HG03442 (cell line): Measurements from ENCODE around the gene IPCEF1.
"Not testable (repeated sequence)": the region's sequence is repeated elsewhere in the genome, so short reads cannot be mapped to it uniquely, and the experiment has no call there.

Experiments
- ATAC-seq: cut with Tn5 transposase; IDR thresholded peaks from one replicate; pipeline ENCODE4 v1.9.1; 2021; ENCODE audit warnings: mild to moderate bottlenecking, moderate library complexity; ENCODE audit not compliant: unreplicated experiment

The IPCEF1 gene

GRCh38 chr6:154337406-154338005 lies 19.1 kb downstream of the IPCEF1 start:
- no peak for ATAC-seq

GRCh38 chr6:154334147-154334546 lies 22.5 kb downstream of the IPCEF1 start:
- ATAC-seq = peak; percentile 38

GRCh38 chr6:154331750-154332149 lies 24.9 kb downstream of the IPCEF1 start:
- no peak for ATAC-seq

DNA sequence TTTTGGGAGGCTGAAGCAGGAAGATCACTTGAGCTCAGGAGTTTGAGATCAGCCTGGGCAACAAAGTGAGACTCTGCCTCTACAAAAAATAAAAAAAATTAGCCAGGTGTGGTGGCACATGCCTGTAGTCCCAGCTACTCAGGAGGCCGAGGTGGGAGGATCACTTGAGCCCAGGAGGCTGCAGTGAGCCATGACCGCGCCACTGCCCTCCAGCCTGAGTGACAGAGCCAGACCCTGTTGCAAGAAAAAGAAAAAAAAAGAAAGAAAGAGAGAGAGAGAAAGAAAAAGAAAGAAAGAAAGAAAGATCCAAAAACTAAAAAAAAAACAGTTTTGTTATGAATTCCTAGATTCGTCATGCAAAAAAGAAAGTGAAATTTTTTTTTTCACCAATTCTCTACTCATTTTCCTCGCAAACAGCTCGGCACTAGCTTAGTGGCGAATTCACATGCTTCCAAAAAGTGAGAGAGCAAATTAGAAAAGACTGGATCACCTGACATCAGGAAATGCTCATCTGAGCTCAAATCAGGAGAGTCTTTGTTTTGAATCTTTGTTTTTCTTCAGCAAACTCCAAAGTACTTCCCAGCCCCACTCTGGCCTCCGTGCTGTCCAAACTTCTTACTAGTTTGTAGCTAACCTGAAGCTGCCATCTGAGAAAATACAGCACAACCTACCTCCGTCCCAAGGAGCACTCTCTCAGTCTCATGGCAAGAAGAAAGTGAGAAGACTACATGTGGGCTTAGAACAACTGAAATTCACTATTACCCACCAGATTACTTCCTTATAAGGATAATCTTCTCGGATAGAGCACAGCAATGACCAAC lies 27.0 kb downstream of the IPCEF1 start:
- no peak for ATAC-seq

DNA sequence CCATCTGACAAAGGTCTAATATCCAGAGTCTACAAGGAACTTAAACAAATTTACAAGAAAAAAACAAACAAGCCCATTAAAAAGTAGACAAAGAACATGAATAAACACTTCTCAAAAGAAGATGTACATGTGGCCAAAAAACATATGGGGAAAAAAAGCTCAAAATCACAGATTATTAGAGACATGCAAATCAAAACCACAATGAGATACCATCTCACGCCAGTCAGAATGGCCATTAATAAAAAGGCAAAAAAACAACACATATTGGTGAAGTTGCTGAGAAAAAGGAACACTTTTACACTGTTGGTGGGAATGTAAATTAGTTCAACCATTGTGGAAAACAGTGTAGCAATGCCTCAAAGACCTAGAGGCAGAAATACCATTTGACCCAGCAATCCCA lies 29.3 kb downstream of the IPCEF1 start:
- not testable (repeated sequence) for ATAC-seq

DNA sequence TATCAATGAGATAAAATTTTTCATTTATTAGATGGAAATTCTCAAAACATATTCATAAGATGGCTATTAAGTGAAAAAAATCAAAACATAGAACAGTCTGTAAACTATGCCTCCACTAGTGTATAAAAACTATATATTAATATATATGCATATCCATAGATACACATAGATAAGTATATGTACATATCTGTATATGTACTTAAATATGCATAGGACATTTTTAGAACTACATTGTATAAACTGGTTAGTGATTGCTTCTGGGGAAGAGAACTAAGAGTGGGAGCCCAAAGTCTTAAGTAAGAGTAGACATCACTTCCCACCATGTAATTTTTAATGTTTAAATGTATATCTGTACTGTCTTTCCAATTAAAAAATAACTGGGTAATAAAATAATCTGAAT lies 31.5 kb downstream of the IPCEF1 start:
- ATAC-seq = no peak

GRCh38 chr6:154320181-154320580 lies 36.4 kb downstream of the IPCEF1 start:
- no peak for ATAC-seq

GRCh38 chr6:154319231-154319858 lies 37.3 kb downstream of the IPCEF1 start:
- no peak for ATAC-seq

DNA sequence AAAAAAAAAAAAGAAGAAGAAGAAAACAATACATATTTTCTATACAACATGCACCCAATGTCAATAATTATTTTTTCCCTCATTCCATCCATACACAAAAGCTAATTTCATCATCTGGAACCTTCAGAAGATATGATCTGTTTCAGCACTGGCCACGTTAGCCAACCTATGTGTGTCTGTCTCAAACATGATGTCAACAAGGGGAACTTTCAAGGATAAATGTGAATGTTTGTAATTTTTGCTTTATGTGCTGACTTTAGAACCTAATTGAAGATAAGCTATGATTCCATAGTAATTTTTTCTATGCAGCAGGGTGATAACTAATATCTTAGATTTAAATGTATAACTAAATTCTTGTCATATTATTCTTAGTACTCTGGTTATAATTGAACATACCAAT lies 37.9 kb downstream of the IPCEF1 start:
- no peak for ATAC-seq

DNA sequence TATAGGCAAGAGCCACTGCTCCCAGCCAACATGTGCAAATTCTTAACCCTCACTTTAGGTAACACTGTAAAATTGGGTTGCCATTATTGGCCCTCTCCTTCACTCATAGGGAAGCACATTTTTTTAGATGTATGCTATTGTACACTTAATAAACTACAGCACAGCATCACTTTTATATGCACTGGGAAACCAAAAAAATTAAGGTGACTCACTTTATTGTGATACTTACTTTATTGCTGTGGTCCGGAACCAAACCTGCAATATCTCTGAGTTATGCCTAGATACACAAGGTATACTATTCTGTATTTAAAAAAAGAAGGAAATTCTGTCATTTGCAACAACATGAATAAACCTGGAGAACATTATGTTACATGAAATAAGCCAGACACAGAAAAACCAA lies 40.5 kb downstream of the IPCEF1 start:
- no peak for ATAC-seq

GRCh38 chr6:154314084-154314483 lies 42.5 kb downstream of the IPCEF1 start:
- no peak for ATAC-seq

DNA sequence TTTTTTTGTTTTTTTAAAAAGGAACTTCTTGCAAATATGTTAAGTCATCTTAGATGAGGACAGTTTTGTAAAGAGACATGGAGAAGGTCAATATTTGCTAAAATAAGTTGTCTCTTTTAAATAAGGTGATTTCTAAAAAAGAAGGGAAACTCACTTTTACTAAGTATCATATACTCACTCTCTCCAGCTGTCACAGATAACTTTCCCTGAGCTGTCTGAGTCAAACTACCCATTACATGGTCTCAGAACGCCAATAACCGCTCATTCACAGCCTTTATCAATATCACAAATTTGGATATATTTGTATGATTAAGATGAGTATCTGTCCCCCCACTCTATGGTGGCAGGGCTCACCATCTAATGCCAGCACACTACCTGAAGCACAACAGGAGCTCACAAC lies 47.6 kb downstream of the IPCEF1 start:
- ATAC-seq = no peak

DNA sequence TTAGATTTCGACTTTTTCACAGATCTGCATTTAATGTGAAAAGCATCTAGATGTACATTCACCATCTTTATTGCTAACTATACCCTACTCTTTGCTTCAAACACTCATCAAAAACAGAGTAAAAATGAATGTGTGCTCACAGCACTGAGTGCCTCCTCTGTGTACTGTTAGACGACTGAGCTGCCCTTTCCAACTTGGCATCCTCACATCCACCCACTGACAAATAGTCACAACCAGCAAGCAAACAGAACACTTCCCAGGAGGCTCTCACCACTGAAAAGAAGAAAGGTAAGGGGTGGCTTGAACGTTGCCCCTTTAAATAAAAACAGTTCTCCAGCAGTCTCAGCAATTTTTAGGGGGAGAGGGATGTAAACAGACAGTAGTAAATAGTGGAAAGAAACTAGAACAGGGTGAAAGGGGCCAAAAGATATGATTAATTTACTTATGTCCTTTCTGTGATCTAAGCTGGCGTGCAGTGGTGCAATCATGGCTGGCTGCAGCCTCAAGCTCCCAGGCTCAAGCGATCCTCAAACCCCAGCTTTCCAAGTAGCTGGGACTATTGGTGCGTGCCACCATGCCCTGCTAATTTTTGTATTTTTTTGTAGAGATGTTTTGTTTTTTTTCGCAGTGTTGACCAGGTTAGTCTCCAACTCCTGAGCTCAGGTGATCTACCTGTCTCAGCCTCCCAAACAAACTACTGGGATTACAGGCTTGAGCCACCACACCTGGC lies 48.7 kb downstream of the IPCEF1 start:
- ATAC-seq = no peak

GRCh38 chr6:154307147-154307546 lies 49.5 kb downstream of the IPCEF1 start:
- ATAC-seq = not testable (repeated sequence)

DNA sequence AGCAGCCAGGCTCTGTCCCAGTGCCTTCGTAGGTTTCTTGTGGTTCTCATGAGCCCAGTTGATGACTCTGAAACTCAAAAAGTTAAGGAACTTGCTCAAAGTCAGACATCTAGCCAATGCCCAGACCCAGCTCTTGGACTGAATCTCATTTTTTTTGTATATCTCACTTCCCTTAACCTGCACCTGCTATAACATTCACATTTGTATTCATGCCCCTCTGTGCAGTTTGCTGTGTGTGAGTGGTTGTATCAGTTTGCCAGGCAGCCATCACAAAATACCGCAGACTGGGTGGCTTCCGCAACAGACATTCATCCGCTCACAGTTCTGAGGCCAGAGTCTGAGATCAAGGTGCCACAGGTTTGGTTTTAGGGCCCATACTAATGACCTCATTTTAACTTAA lies 49.9 kb downstream of the IPCEF1 start:
- peak; percentile 29 for ATAC-seq

GRCh38 chr6:154304191-154304590 lies 52.4 kb downstream of the IPCEF1 start:
- ATAC-seq = no peak

DNA sequence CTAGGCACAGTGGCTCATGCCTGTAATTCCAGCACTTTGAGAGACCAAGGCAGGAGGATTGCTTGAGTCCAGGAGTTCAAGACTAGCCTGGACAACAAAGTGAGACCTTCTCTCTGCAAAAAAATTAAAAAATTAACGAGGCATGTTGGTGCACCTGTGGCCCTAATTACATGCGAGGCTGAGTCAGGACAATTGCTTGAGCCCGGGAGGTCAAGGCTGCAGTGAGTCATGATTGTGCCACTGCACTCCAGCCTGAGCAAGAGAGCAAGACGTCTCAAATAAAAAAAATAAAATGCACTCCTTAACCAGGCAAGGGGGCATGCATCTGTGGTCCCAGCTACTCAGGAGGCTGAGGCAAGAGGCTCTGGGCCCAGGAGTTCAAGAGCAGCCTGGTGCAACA lies 53.0 kb downstream of the IPCEF1 start:
- not testable (repeated sequence) for ATAC-seq

DNA sequence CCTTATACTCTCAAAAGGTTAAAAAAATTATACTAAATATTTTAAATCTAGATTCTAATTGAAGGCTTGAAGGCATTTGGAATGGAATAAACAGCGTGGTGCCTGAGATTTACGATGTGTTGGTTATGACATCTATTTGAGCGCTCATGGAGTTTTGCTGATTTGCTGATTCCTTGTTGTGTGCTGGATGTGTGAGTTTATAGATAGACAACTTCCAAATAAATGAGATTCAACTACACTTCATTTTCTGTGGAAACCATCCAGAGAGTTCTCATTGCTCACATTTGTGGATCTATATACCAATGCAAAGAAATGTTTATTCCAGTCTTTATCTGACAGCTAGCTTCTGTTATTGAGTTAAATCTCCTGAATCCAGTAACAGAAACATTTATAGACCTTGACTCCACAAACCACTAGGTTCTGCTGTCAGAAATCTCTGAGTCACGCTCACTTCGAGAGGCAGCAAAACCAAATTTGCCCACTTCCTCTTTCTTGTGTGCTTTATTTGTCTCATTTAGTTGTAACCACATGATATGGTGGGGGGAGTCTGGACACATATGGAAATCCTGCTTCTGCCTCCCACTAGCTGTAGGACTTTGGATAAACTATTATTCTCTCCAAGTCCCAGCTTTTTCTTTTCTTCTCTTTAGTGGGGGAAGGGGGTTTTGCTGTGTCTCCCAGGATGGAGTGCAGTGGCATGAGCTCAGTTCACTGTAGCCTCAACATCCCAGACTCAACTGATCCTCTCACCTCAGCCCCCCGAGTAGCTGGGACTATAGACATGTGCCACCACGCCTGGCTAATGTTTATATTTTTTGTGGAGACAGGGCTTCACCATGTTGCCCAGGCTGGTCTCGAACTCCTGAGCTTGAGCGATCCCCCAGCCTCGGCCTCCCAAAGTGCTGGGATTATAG lies 54.5 kb downstream of the IPCEF1 start:
- ATAC-seq = peak; percentile 91

DNA sequence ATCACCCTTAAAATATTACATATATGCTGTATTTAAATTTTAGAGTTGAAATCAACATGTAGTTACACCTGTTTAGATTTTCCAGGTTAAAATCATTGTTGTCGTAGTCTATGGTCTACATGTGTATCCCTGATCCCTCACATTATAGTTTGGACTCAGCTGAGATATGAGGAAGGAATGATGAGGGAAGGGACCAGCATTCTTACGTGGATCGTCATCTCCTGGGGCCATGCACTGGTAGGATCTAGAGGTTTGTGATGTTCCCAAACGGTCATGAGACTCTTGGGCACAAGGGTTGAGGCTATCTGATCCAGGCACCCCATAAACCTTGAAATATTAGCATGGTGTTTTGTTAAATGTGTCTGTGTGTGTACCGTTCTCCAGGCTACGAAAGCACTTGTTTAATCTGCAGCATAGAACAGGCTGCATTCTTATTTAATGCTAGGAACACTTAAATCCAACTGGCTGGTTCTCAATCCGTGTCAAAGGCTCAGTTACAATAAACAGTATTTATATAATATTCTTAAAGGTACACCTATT lies 55.4 kb downstream of the IPCEF1 start:
- no peak for ATAC-seq

- peak; percentile 36 for ATAC-seq
Measured at GRCh38 chr6:154298297-154298696, 58.3 kb downstream of the IPCEF1 start.
